Measurements from ENCODE around the gene FEM1B.
A peak's percentile ranks its signal among the peaks of the same experiment; 100 is the strongest.

Gene FEM1B

DNA sequence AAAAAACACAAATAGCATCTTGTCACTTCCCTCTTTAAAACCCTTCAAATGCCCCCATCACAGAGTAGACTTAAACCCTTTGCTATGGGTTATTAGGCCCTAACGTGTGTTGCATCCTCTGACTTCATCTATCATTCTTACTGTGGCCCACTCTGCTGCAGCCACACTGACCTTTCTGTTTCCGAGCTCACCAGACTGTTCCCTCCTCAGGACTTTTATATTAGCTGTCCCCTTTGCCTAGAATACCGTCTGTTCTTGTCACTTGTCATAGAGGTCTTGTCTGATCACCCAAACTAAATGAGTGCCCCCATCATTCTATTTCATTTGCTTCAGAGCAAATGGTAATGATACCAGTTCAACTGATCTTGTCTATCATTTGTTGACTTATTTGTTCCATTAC lies 877 bp upstream of the FEM1B start:
- TF ChIP-seq, protein P1, sequence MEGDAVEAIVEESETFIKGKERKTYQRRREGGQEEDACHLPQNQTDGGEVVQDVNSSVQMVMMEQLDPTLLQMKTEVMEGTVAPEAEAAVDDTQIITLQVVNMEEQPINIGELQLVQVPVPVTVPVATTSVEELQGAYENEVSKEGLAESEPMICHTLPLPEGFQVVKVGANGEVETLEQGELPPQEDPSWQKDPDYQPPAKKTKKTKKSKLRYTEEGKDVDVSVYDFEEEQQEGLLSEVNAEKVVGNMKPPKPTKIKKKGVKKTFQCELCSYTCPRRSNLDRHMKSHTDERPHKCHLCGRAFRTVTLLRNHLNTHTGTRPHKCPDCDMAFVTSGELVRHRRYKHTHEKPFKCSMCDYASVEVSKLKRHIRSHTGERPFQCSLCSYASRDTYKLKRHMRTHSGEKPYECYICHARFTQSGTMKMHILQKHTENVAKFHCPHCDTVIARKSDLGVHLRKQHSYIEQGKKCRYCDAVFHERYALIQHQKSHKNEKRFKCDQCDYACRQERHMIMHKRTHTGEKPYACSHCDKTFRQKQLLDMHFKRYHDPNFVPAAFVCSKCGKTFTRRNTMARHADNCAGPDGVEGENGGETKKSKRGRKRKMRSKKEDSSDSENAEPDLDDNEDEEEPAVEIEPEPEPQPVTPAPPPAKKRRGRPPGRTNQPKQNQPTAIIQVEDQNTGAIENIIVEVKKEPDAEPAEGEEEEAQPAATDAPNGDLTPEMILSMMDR (conservative IDR thresholded peaks at IDR 0.05; ENCODE audit: control insufficient read depth, insufficient read depth, low read depth, low read length), result no peak

DNA sequence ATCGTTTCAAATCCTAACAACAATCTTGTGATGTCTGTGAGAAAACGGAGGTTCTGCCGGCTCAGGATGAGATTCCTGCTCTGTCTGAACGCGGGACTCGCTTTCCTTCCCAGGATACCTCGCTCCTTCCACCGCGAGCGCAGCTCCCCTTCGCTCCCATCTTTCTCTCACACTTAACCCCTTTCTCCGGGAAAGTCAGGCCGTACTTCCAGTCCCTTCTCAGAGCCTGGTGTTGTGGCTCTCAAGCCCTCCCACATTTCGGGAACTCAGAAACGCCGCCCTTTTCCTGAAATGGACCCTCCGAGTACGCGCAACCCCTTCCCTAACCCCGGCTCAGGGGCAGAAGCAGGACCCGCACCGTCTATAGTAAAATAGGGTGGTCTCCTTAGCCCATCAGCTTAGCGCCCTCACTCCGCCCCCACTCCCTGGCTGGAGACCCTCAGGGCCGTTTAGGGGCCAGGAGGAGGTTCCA lies 378 bp upstream of the FEM1B start:
- DNase-seq (ENCODE audit: low read depth), result peak; percentile 59
- TF ChIP-seq, protein P1 (conservative IDR thresholded peaks at IDR 0.05; ENCODE audit: control insufficient read depth, insufficient read depth, low read depth, low read length), result no peak
- peak overlapping the region; percentile 87 for H3K4me3 ChIP-seq (ENCODE audit: control insufficient read depth, low read depth, low read length)

More for the DNA sequence above, 877 bp upstream of the FEM1B start:
- H3K4me3 ChIP-seq (ENCODE audit: control insufficient read depth, low read depth, low read length), result peak overlapping the region; percentile 87
- no peak for DNase-seq (ENCODE audit: low read depth)

DNA sequence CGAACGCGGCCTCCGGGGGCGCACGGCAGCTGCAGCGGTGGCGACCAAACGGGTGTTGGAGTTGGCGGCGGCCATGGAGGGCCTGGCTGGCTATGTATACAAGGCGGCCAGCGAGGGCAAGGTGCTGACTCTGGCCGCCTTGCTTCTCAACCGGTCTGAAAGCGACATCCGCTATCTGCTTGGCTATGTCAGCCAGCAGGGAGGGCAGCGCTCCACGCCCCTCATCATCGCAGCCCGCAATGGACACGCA lies 725 bp downstream of the FEM1B start:
- TF ChIP-seq, protein P1 (conservative IDR thresholded peaks at IDR 0.05; ENCODE audit: control insufficient read depth, insufficient read depth, low read depth, low read length), result no peak
- H3K4me3 ChIP-seq (ENCODE audit: control insufficient read depth, low read depth, low read length), result peak overlapping the region; percentile 87
- no peak for DNase-seq (ENCODE audit: low read depth)

DNA sequence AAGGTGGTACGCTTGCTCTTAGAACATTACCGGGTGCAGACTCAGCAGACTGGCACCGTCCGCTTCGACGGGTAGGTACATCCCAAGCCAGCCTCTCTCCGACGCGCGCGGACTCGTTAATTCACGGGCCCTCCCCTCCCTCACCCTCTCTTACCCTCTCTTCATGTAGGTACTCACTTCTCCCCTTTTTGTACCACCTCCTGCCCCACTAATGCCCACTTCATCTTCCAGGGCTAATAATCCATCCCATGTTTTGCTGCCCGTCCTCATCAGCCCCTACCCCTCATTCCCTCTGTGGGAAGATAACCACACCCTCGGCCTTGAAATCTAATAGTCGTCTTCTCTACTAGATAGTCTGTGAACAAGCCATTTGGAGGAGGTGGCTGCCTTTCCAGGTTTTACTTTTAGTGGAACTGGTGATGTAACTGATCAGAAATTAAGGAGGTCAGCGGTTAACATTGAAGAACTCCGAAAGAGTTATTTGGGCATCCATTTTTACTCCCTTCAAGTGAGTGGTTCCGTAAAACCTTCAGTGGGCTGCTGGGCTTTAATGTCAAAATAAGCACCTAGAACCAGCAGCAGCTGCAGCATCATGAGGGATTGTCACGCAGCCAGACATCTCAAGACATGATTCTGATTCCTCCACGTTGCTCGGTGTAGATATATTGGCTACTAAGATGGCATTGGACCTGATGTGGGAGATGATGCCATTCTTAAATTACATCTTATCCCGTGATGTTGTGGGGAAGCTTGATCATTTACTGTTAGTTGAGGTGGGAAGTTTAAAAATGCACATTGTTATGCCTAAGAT lies 1.3 kb downstream of the FEM1B start:
- TF ChIP-seq, protein P1 (conservative IDR thresholded peaks at IDR 0.05; ENCODE audit: control insufficient read depth, insufficient read depth, low read depth, low read length), result no peak
- DNase-seq (ENCODE audit: low read depth), result peak; percentile 34
- peak overlapping the region; percentile 87 for H3K4me3 ChIP-seq (ENCODE audit: control insufficient read depth, low read depth, low read length)

DNA sequence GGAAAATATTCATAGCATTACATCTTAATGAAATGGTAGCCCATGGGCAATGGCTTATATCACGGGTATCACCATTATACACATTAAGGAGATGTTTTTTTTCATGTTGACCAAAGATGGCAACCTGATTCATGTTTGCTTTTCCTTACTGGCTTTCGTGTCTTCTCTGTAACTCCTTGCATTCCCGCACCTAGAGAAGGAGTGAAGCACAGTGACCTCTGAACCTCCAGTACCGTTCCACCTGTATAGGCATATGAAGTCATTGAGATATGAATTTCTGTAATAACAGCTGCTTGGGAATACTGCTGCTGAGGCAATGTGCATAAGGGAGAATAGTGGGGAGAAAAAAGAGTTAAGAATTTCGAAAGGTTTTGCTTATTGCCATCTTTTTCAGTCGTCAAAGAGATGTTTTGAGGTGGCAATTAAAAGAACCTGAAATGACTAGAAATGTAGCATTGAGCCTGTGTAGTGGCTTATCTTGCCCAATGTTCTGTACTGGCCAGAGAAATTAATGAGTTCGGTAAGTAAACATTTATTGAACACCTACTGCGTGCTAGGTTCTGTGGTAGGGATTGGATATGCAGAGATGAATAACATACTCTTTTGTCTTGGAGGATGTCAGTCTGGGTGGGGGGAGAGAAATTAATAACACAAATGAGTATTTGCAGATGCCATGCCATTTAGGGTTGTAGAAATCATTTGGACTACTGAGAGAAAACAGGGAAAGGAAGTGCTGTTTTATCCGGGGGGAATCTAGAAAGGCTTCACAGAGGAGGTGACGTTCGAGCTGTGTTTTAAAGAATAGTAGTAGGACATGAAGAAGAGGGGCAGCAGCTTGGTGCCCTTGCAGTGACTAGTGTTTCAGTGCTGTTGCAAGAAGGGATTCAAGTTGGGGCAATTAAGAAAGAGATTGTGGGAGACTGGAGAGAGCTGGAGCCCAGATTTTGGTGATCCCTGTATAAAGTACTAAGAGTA lies 2.5 kb downstream of the FEM1B start:
- peak overlapping the region; percentile 87 for H3K4me3 ChIP-seq (ENCODE audit: control insufficient read depth, low read depth, low read length)
- DNase-seq (ENCODE audit: low read depth), result no peak
- TF ChIP-seq, protein P1 (conservative IDR thresholded peaks at IDR 0.05; ENCODE audit: control insufficient read depth, insufficient read depth, low read depth, low read length), result no peak

DNA sequence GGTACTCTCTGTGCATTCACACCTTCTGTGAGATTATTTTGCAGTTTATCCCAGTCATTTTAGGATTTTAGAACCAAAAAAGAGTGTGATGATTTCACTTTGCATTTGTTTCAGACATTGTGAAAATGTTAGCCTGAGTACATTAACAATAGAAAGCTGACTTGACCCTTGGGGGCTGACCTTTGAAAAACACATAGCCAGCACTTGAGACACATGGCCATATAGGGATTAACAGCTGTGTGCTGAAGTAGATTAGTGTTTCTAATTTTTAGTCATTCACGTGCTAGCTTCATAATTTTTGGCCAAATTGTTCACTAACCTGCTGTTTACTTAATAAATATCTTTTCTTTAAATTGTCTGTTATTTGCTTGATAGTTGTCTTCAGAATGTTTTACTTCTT lies 3.5 kb downstream of the FEM1B start:
- TF ChIP-seq, protein P1 (conservative IDR thresholded peaks at IDR 0.05; ENCODE audit: control insufficient read depth, insufficient read depth, low read depth, low read length), result no peak
- peak overlapping the region; percentile 87 for H3K4me3 ChIP-seq (ENCODE audit: control insufficient read depth, low read depth, low read length)

More for the DNA sequence above, 3.5 kb downstream of the FEM1B start:
- no peak for DNase-seq (ENCODE audit: low read depth)

Data from fibroblast of mammary gland (primary cell).